K562 (cell line): ENCODE data around the gene GPRIN3. TPM values are rescaled to one million over a fixed set of nuclear protein-coding genes. Genes with fewer than 3 reads are reported as not detected.

Experiments
- ATAC-seq: fragments of 200-7000 bp; cut with Tn5 transposase; 3 replicates; pipeline ENCODE4 v1.9.1; 2020; ENCODE audit warnings: moderate library complexity
- BruUV-seq: library from RNA; stranded (reverse); fragments of 400-500 nt; replicated peaks from 2 replicates; lab custom pipeline; 2021; lab: Mats Ljungman, UMichigan
- CTCF ChIA-PET: fragments of 300-600 bp; formaldehyde crosslinking; extraction: SDS; loops from one replicate; lab custom pipeline; 2021; ENCODE audit warnings: low intra/inter-chr PET ratio; lab: Yijun Ruan, JAX
- POLR2A ChIA-PET: fragments of 300-600, 350-650 bp; sonication (Branson Sonifier 250); formaldehyde crosslinking; extraction: SDS; loops from one replicate; lab custom pipeline; 2021; ENCODE audit warnings: antibody characterized with exemption, inconsistent platforms; lab: Yijun Ruan, JAX
- DNase-seq, 4 experiments: peaks; one replicate each; pipeline versions ENCODE4 v3.0.0 to v3.0.0-alpha.2; 2011 to 2018; ENCODE audit warnings: low spot score in 3 of 4, mixed read lengths in 3 of 4; ENCODE audit errors: extremely low read depth in 1 of 4
- FAIRE-seq: peaks from 2 replicates; lab custom pipeline; 2011; peaks lifted over from hg19 to GRCh38; lab: Jason Lieb, UNC
- H2AFZ ChIP-seq: 2 replicates; pipeline ENCODE4 v1.6.0; 2011; ENCODE audit warnings: low read depth, low read length, control low read depth, inconsistent platforms
- H3K27ac ChIP-seq: fragments of 200-600 bp; 3 replicates; pipeline ENCODE4 v1.8.0; 2011; ENCODE audit warnings: low read depth, mild to moderate bottlenecking, control low read depth, inconsistent platforms, low read length, moderate library complexity, mixed read lengths; ENCODE audit errors: extremely low read depth
- H3K27me3 ChIP-seq, 2 experiments: fragments of 300-600 bp in 1 of 2; 2 replicates in 1 of 2; 3 replicates in 1 of 2; pipeline versions ENCODE4 v1.6.0 to v1.8.0; 2011; ENCODE audit warnings: inconsistent platforms in 2 of 2, low read length in 2 of 2, mild to moderate bottlenecking in 1 of 2, mixed read lengths in 1 of 2, moderate library complexity in 1 of 2; ENCODE audit not compliant: control insufficient read depth in 2 of 2, insufficient read depth in 2 of 2
- H3K36me3 ChIP-seq: fragments of 300-600 bp; 3 replicates; pipeline ENCODE4 v1.8.0; 2011; ENCODE audit warnings: mild to moderate bottlenecking, low read length, inconsistent platforms; ENCODE audit not compliant: control insufficient read depth, insufficient read depth
- H3K4me1 ChIP-seq, 2 experiments: fragments of 200-600 bp in 1 of 2; replicated peaks in 1 of 2; 2 replicates in 1 of 2; 3 replicates in 1 of 2; pipeline versions ENCODE4 v1.5.1 to v1.8.0; 2011; ENCODE audit warnings: inconsistent platforms in 2 of 2, low read length in 2 of 2, mild to moderate bottlenecking in 1 of 2, mixed read lengths in 1 of 2, moderate library complexity in 1 of 2; ENCODE audit not compliant: control insufficient read depth in 2 of 2, insufficient read depth in 2 of 2
- H3K4me2 ChIP-seq: 2 replicates; pipeline ENCODE4 v1.6.1; 2011; ENCODE audit warnings: low read length, control low read depth, inconsistent platforms, mixed read lengths; ENCODE audit not compliant: insufficient read depth
- H3K4me3 ChIP-seq: fragments of 200-600 bp; sonication (generic), shearing (Covaris generic); 2 replicates; pipeline ENCODE4 v1.5.1; 2016; ENCODE audit warnings: control low read depth, inconsistent platforms
- H3K79me2 ChIP-seq: fragments of 200-600 bp; 3 replicates; pipeline ENCODE4 v1.8.0; 2011; ENCODE audit warnings: low read length, inconsistent platforms; ENCODE audit not compliant: control insufficient read depth, insufficient read depth
- H3K9ac ChIP-seq, 2 experiments: 2 replicates each; pipeline versions ENCODE4 v1.6.0 to v1.6.1; 2011; ENCODE audit warnings: low read depth in 2 of 2, low read length in 2 of 2, control low read depth in 1 of 2, inconsistent platforms in 1 of 2, mild to moderate bottlenecking in 1 of 2, mixed read lengths in 1 of 2; ENCODE audit not compliant: insufficient read depth in 1 of 2
- H3K9me1 ChIP-seq: one replicate; pipeline ENCODE4 v1.6.0; 2011; ENCODE audit warnings: inconsistent platforms, mild to moderate bottlenecking, low read length, moderate library complexity; ENCODE audit not compliant: control insufficient read depth, insufficient read depth
- H3K9me3 ChIP-seq: replicated peaks from 2 replicates; pipeline ENCODE4 v1.5.1; 2011; ENCODE audit warnings: low read depth, low read length, inconsistent platforms; ENCODE audit not compliant: control insufficient read depth, insufficient read depth
- H4K20me1 ChIP-seq: replicated peaks from 2 replicates; pipeline ENCODE4 v1.6.1; 2011; ENCODE audit warnings: low read length, inconsistent platforms, mixed read lengths; ENCODE audit not compliant: control insufficient read depth, insufficient read depth
- CBFA2T2 ChIP-seq: fragments of 450-650 bp; conservative IDR thresholded peaks from 2 replicates; pipeline ENCODE4 v1.6.1; 2017; ENCODE audit warnings: mild to moderate bottlenecking
- RBM25 ChIP-seq: fragments of 200-400 bp; formaldehyde crosslinking; IDR thresholded peaks from 2 replicates; pipeline ENCODE4 v1.6.1; 2018; ENCODE audit warnings: low read length, low read depth, moderate library complexity; ENCODE audit not compliant: severe bottlenecking
- RNF2 ChIP-seq: sonication (generic); IDR thresholded peaks from 2 replicates; pipeline ENCODE4 v1.6.1; 2016
- TGIF2 ChIP-seq: sonication (generic); formaldehyde crosslinking; IDR thresholded peaks from 2 replicates; pipeline ENCODE4 v1.8.1; 2022; ENCODE audit warnings: mild to moderate bottlenecking, missing genetic modification reagents, moderate library complexity
- ZNF140 ChIP-seq: fragments of 250-450 bp; sonication (Bioruptor Pico); IDR thresholded peaks from 2 replicates; pipeline ENCODE4 v1.8.0; 2021; ENCODE audit warnings: moderate library complexity, mild to moderate bottlenecking, inconsistent platforms
- ZNF507 ChIP-seq: conservative IDR thresholded peaks from 2 replicates; pipeline ENCODE4 v1.6.1; 2017; ENCODE audit warnings: missing genetic modification characterization, missing compliant biosample characterization
- WGBS: fragments of 100-300 bp; shearing (Covaris generic); methylation state at CpG from one replicate; pipeline ENCODE4 v1.1.6; 2016; ENCODE audit warnings: low coverage, mixed read lengths; ENCODE audit not compliant: insufficient coverage; ENCODE audit errors: missing lambda C conversion rate; 5-methylcytosine and 5-hydroxymethylcytosine counted together
- in situ Hi-C: fragments of 300-500 bp; cut with MboI; formaldehyde crosslinking; loops from 4 replicates; pipeline ENCODE4 v1.15.0; 2018; ENCODE audit warnings: inconsistent platforms, mixed read lengths
- intact Hi-C: fragments of 100-400 bp; cut with micrococcal nuclease; formaldehyde crosslinking; loops from 2 replicates; pipeline ENCODE4 v1.14.2; 2022
- polyA plus RNA-seq, 8 experiments: library from polyadenylated mRNA; depleted of rRNA in 4 of 8; stranded (reverse) in 5 of 8; unstranded in 3 of 8; fragments of >200 nt; fragmentation: Nextera tagmentation in 2 of 8; fragmentation: Illumina TruSeq in 1 of 8; extraction: Ambion mirVana in 2 of 8; extraction: Trizol in 1 of 8; gene quantifications; 2 replicates each; pipeline versions ENCODE4 v1.2.1 to v1.2.3, GENCODE V29; 2011 to 2014; ENCODE audit warnings: inconsistent platforms in 1 of 8, missing spikeins in 1 of 8
- total RNA-seq, 7 experiments: library from RNA; depleted of rRNA in 6 of 7; stranded (reverse); fragments of >200 nt in 6 of 7; fragmentation: Illumina TruSeq in 2 of 7; extraction: Trizol in 2 of 7; gene quantifications; 2 replicates each; pipeline versions ENCODE4 v1.2.1 to v1.2.3, GENCODE V29; 2011 to 2021; ENCODE audit warnings: low replicate concordance in 1 of 7
- TF ChIP-seq, protein P1 (sequence below): fragments of 250-450 bp; sonication (Bioruptor Pico); IDR thresholded peaks from 2 replicates; pipeline ENCODE4 v1.5.0; 2020; ENCODE audit warnings: mild to moderate bottlenecking

GPRIN3 gene
- total and polyA plus RNA-seq, 9 of the 15 experiments (the other 6 are each of a cell fraction or from before 2014, with no cell fraction given), result 0.02 TPM; not detected in 8

DNA sequence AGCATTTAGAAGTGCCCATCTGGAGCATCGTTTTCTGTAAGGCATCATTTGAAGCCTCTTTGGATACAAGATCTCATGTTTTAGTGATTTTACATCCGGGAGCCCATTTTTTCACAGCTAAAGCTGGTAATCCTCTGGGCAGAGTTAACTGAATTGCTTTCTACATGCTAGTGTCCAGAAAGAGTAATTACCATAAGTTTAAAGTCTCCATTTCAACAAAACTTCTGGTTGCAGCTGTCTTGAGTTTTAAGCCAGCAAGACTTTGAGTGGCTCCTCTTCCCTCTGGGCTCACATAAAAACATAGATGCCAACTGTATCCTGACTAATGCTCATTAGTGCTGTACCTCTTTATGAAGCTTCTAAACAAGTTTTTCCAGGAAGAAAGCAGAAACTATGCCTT is 65.4 kb downstream of the GPRIN3 start:
- WGBS, result 0% methylated on average over 2 of the region's 2 CpGs
- H3K4me1 ChIP-seq, result no peaks in the 10 kb centered on the region
- BruUV-seq, result no TSS peak
- no peaks in the 10 kb centered on the region for H3K79me2 ChIP-seq
- no peaks in the 10 kb centered on the region for H3K9me1 ChIP-seq
- intact Hi-C loops, result no loop called here
- no peaks in the 10 kb centered on the region for H3K36me3 ChIP-seq
- no peaks in the 10 kb centered on the region for H4K20me1 ChIP-seq
- ATAC-seq (no peak), DNase-seq (no peak), FAIRE-seq (no peak)
- TF ChIP-seq ZNF140 (CRISPR knock-in tag), result no peak
- TF ChIP-seq, protein P1, sequence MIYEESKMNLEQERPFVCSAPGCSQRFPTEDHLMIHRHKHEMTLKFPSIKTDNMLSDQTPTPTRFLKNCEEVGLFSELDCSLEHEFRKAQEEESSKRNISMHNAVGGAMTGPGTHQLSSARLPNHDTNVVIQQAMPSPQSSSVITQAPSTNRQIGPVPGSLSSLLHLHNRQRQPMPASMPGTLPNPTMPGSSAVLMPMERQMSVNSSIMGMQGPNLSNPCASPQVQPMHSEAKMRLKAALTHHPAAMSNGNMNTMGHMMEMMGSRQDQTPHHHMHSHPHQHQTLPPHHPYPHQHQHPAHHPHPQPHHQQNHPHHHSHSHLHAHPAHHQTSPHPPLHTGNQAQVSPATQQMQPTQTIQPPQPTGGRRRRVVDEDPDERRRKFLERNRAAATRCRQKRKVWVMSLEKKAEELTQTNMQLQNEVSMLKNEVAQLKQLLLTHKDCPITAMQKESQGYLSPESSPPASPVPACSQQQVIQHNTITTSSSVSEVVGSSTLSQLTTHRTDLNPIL (CRISPR knock-in tag), result no peak
- TF ChIP-seq TGIF2 (CRISPR knock-in tag), result no peak
- no peak for TF ChIP-seq RNF2
- TF ChIP-seq RBM25, result no peak
- no peak for TF ChIP-seq CBFA2T2
- no peak for TF ChIP-seq ZNF507
- no peak overlapping the region for H3K27ac ChIP-seq
- CTCF ChIA-PET, result no interaction called here
- POLR2A ChIA-PET, result no interaction called here
- H3K9ac ChIP-seq, result no peak overlapping the region
- no peak overlapping the region for H2AFZ ChIP-seq
- H3K9me3 ChIP-seq, result no peaks in the 10 kb centered on the region
- no peak overlapping the region for H3K4me2 ChIP-seq
- in situ Hi-C loops, result no loop called here
- no peak overlapping the region for H3K4me3 ChIP-seq
- no peaks in the 10 kb centered on the region for H3K27me3 ChIP-seq
